GM12878 (cell line): ENCODE data around the gene CNTNAP2. TPM values are rescaled to one million over a fixed set of nuclear protein-coding genes. Genes with fewer than 3 reads are reported as not detected.

ENCODE experiments used
- ATAC-seq: fragments of 200-7000 bp; cut with Tn5 transposase; 3 replicates; pipeline ENCODE4 v1.9.1; 2020; ENCODE audit warnings: mild to moderate bottlenecking, moderate library complexity
- BruUV-seq: library from RNA; stranded (reverse); fragments of 400-500 nt; replicated peaks from 2 replicates; lab custom pipeline; 2021; lab: Mats Ljungman, UMichigan
- CTCF ChIA-PET: fragments of 300-600 bp; sonication (Branson Sonifier 250); formaldehyde crosslinking; extraction: SDS; loops from one replicate; lab custom pipeline; 2021; ENCODE audit warnings: inconsistent platforms; lab: Yijun Ruan, JAX
- POLR2A ChIA-PET: fragments of 350-600 bp; formaldehyde crosslinking; extraction: SDS; loops from one replicate; lab custom pipeline; 2021; ENCODE audit warnings: inconsistent platforms; lab: Charles Lee
- RAD21 ChIA-PET: fragments of 300-600 bp; sonication (Branson Sonifier 250); formaldehyde crosslinking; loops from one replicate; lab custom pipeline; 2023; ENCODE audit warnings: antibody characterized with exemption; ENCODE audit not compliant: unreplicated experiment; lab: Charles Lee
- SMC1A ChIA-PET: fragments of 300-600 bp; sonication (Branson Sonifier 250); formaldehyde crosslinking; loops from one replicate; lab custom pipeline; 2023; ENCODE audit not compliant: unreplicated experiment, uncharacterized antibody; lab: Charles Lee
- DNase-seq: peaks from one replicate; pipeline ENCODE4 v3.0.0-alpha.2; 2011; ENCODE audit warnings: low read depth, low spot score
- FAIRE-seq: peaks from 3 replicates; lab custom pipeline; 2011; peaks lifted over from hg19 to GRCh38; lab: Jason Lieb, UNC
- H2AFZ ChIP-seq: 2 replicates; pipeline ENCODE4 v1.6.0; 2011; ENCODE audit warnings: low read depth, low read length, control low read depth; ENCODE audit not compliant: control insufficient read depth
- H3K27ac ChIP-seq: 2 replicates; pipeline ENCODE4 v1.5.1; 2011; ENCODE audit warnings: control low read depth; ENCODE audit not compliant: control insufficient read depth, insufficient read depth
- H3K27me3 ChIP-seq, 2 experiments: replicated peaks in 1 of 2; 2 replicates each; pipeline versions ENCODE4 v1.6.0 to v1.6.1; 2011; ENCODE audit warnings: low read length in 1 of 2; ENCODE audit not compliant: control insufficient read depth in 2 of 2, insufficient read depth in 2 of 2
- H3K36me3 ChIP-seq, 2 experiments: 2 replicates each; pipeline ENCODE4 v1.5.1; 2011; ENCODE audit warnings: low read length in 1 of 2; ENCODE audit not compliant: control insufficient read depth in 2 of 2, insufficient read depth in 2 of 2
- H3K4me1 ChIP-seq: 2 replicates; pipeline ENCODE4 v1.6.1; 2011; ENCODE audit warnings: mild to moderate bottlenecking, low read length, moderate library complexity, mixed read lengths; ENCODE audit not compliant: control insufficient read depth, insufficient read depth
- H3K4me2 ChIP-seq: 2 replicates; pipeline ENCODE4 v1.6.0; 2011; ENCODE audit warnings: control low read depth; ENCODE audit not compliant: control insufficient read depth, insufficient read depth
- H3K4me3 ChIP-seq: fragments of 200-600 bp; sonication (generic); 2 replicates; pipeline ENCODE4 v1.5.1; 2016
- H3K79me2 ChIP-seq: 2 replicates; pipeline ENCODE4 v1.6.0; 2011; ENCODE audit warnings: low read length; ENCODE audit not compliant: control insufficient read depth, insufficient read depth
- H3K9ac ChIP-seq: 2 replicates; pipeline ENCODE4 v1.8.0; 2011; ENCODE audit warnings: low read length, control low read depth, mixed read lengths; ENCODE audit not compliant: control insufficient read depth, insufficient read depth
- H3K9me3 ChIP-seq: replicated peaks from 3 replicates; pipeline ENCODE4 v1.5.1; 2011; ENCODE audit warnings: mild to moderate bottlenecking, low read length; ENCODE audit not compliant: control insufficient read depth, insufficient read depth
- H4K20me1 ChIP-seq: 2 replicates; pipeline ENCODE4 v1.6.0; 2011; ENCODE audit not compliant: control insufficient read depth, insufficient read depth
- ASH2L ChIP-seq: fragments of 300-600, 200-600 bp; sonication (generic); IDR thresholded peaks from 2 replicates; pipeline ENCODE4 v1.6.1; 2017; ENCODE audit warnings: low read depth, mild to moderate bottlenecking, borderline replicate concordance
- BACH1 ChIP-seq: fragments of 450-650 bp; IDR thresholded peaks from 2 replicates; pipeline ENCODE4 v1.6.1; 2017; ENCODE audit warnings: mild to moderate bottlenecking, borderline replicate concordance
- BCL3 ChIP-seq: IDR thresholded peaks from 2 replicates; pipeline ENCODE4 v1.6.1; 2011; ENCODE audit warnings: borderline replicate concordance, low read depth, mild to moderate bottlenecking, moderate library complexity, low read length; ENCODE audit not compliant: insufficient read depth, poor library complexity, severe bottlenecking
- BCLAF1 ChIP-seq: fragments of 450-650 bp; IDR thresholded peaks from 2 replicates; pipeline ENCODE4 v1.6.1; 2017; ENCODE audit warnings: antibody characterized with exemption, mild to moderate bottlenecking, moderate library complexity
- DPF2 ChIP-seq: fragments of 450-650 bp; IDR thresholded peaks from 2 replicates; pipeline ENCODE4 v1.6.1; 2017; ENCODE audit warnings: mild to moderate bottlenecking
- FOXM1 ChIP-seq: IDR thresholded peaks from 2 replicates; pipeline ENCODE4 v1.6.1; 2012; ENCODE audit warnings: low read depth, mild to moderate bottlenecking, inconsistent platforms, low read length, moderate library complexity
- KDM1A ChIP-seq: fragments of 200-600 bp; sonication (generic); IDR thresholded peaks from 2 replicates; pipeline ENCODE4 v1.6.1; 2016; ENCODE audit warnings: borderline replicate concordance
- LARP7 ChIP-seq: fragments of 450-650 bp; IDR thresholded peaks from 2 replicates; pipeline ENCODE4 v1.6.1; 2017; ENCODE audit warnings: mild to moderate bottlenecking
- MEF2B ChIP-seq: fragments of 450-650 bp; IDR thresholded peaks from 2 replicates; pipeline ENCODE4 v1.6.1; 2018; ENCODE audit warnings: mild to moderate bottlenecking, moderate library complexity; ENCODE audit not compliant: partially characterized antibody, poor library complexity, severe bottlenecking
- MLLT1 ChIP-seq: fragments of 450-650 bp; IDR thresholded peaks from 2 replicates; pipeline ENCODE4 v1.6.1; 2016; ENCODE audit warnings: mild to moderate bottlenecking
- PAX5 ChIP-seq: IDR thresholded peaks from 2 replicates; pipeline ENCODE4 v1.6.1; 2011; ENCODE audit warnings: low read depth, low read length, borderline replicate concordance
- PAX8 ChIP-seq: fragments of 450-650 bp; IDR thresholded peaks from 2 replicates; pipeline ENCODE4 v1.6.1; 2017; ENCODE audit warnings: mild to moderate bottlenecking, moderate library complexity
- SKIL ChIP-seq: fragments of 450-650 bp; IDR thresholded peaks from 2 replicates; pipeline ENCODE4 v1.6.1; 2017; ENCODE audit warnings: mild to moderate bottlenecking, low read depth, inconsistent platforms; ENCODE audit not compliant: poor library complexity, severe bottlenecking
- YY1 ChIP-seq: IDR thresholded peaks from 2 replicates; pipeline ENCODE4 v1.6.1; 2011; ENCODE audit warnings: low read depth, mild to moderate bottlenecking, low read length
- WGBS: methylation state at CpG from one replicate; pipeline ENCODE4 v1.1.6; 2016; ENCODE audit warnings: low lambda C conversion rate; ENCODE audit not compliant: insufficient replicate concordance, insufficient coverage; ENCODE audit errors: missing lambda C conversion rate; 5-methylcytosine and 5-hydroxymethylcytosine counted together
- in situ Hi-C: fragments of 300-500 bp; cut with MboI; formaldehyde crosslinking; loops from 9 replicates; pipeline ENCODE4 v1.14.3; 2018; ENCODE audit warnings: mixed read lengths
- intact Hi-C: fragments of 100-400 bp; cut with micrococcal nuclease; formaldehyde crosslinking; loops from one replicate; pipeline ENCODE4 v1.14.2; 2022; ENCODE audit not compliant: unreplicated experiment
- polyA plus RNA-seq, 11 experiments: library from polyadenylated mRNA; depleted of rRNA in 4 of 11; unstranded in 6 of 11; stranded (reverse) in 5 of 11; fragments of >200 nt; fragmentation: Nextera tagmentation in 4 of 11; fragmentation: Illumina TruSeq in 1 of 11; extraction: Ambion mirVana in 4 of 11; extraction: Trizol in 1 of 11; gene quantifications; 1 replicate in 1 of 11; 2 replicates in 10 of 11; pipeline versions ENCODE4 v1.2.1 to v1.2.3, GENCODE V29; 2011 to 2016; ENCODE audit warnings: inconsistent platforms in 2 of 11, missing spikeins in 2 of 11, low read depth in 1 of 11
- total RNA-seq, 4 experiments: library from RNA; depleted of rRNA in 3 of 4; stranded (reverse); fragments of >200 nt in 3 of 4; fragmentation: Illumina TruSeq in 1 of 4; extraction: Trizol in 1 of 4; gene quantifications; 2 replicates each; pipeline versions ENCODE4 v1.2.1 to v1.2.3, GENCODE V29; 2013 to 2021

CNTNAP2 gene
- total and polyA plus RNA-seq, 10 of the 15 experiments (the other 5 are each of a cell fraction or from before 2014, with no cell fraction given), result 0.03 to 0.08 (median 0.03) TPM; not detected in 7

- no peak for TF ChIP-seq MLLT1
- TF ChIP-seq, all 136 proteins: peak for 0
These were observed 2252.0 kb downstream of the CNTNAP2 start (continued) for GRCh38 chr7:148368562-148368961.

GRCh38 chr7:148371280-148371937, 2254.8 kb downstream of the CNTNAP2 start:
- Histone ChIP-seq H3K36me3 (no peaks in the 10 kb centered on the region), H3K4me1 (no peaks in the 10 kb centered on the region), H3K4me2 (no peak overlapping the region), H3K4me3 (no peak overlapping the region), H3K9ac (no peak overlapping the region), H3K27ac (no peak overlapping the region), H3K79me2 (no peaks in the 10 kb centered on the region), H2AFZ (no peak overlapping the region), H4K20me1 (no peaks in the 10 kb centered on the region), H3K9me3 (no peaks in the 10 kb centered on the region; the same call in 1 of the 3 replicates), H3K27me3 (no peaks in the 10 kb centered on the region)
- POLR2A ChIA-PET, result no interaction called here
- in situ Hi-C loops, result no loop called here
- WGBS, result 62% methylated on average over 11 of the region's 11 CpGs
- no TSS peak for BruUV-seq
- CTCF ChIA-PET, result no interaction called here
- ATAC-seq, result no peak
- SMC1A ChIA-PET, result no interaction called here
- FAIRE-seq, result no peak
- DNase-seq, result no peak
- intact Hi-C loops, result no loop called here
- RAD21 ChIA-PET, result no interaction called here
- TF ChIP-seq LARP7 (no peak), BCL3 (no peak), PAX5 (no peak), MEF2B (no peak), BCLAF1 (no peak), KDM1A (no peak), ASH2L (no peak), SKIL (no peak), FOXM1 (no peak), PAX8 (no peak), DPF2 (no peak), YY1 (no peak), BACH1 (no peak)
